KOPT-K1 (cell line): ENCODE data around the gene FAM131A.

Source experiments
- H3K27ac ChIP-seq: fragments of 200-600 bp; sonication (generic); 2 replicates; pipeline ENCODE4 v1.5.1; 2016; ENCODE audit warnings: antibody characterized with exemption, mild to moderate bottlenecking, low read depth, low read length; ENCODE audit not compliant: poor library complexity, severe bottlenecking
- H3K36me3 ChIP-seq: fragments of 200-600 bp; sonication (generic); 2 replicates; pipeline ENCODE4 v1.5.1; 2017; ENCODE audit warnings: antibody characterized with exemption, mild to moderate bottlenecking, low read length, moderate library complexity; ENCODE audit not compliant: insufficient read depth
- H3K9me3 ChIP-seq: fragments of 200-600 bp; sonication (generic); 2 replicates; pipeline ENCODE4 v1.5.1; 2017; ENCODE audit warnings: antibody characterized with exemption, low read length, mild to moderate bottlenecking; ENCODE audit not compliant: insufficient read depth, poor library complexity, severe bottlenecking

FAM131A gene

DNA sequence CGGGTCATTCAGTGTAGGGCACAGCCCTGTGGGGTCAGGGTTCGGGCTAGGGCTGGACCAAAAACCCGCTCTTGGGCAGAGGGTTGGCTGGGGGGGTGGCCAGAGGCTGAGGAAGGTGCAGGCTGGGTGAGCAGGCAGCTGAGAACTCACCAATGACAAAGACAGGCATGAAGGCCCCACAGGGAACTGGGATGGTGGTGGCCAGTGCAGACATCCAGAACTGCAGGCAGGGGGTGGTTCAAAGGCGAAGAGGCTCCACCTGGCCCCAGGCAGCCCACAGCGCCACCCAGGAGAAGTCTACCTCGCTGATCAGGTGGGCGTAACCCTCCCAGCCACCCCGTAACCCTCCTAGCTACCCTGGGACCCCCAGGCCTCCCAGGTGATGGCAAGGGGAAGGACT is 17.4 kb downstream of the FAM131A start:
- Histone ChIP-seq H3K36me3 (no peaks in the 10 kb centered on the region; the same call in 1 of the 2 replicates), H3K27ac (no peak overlapping the region), H3K9me3 (no peaks in the 10 kb centered on the region)

DNA sequence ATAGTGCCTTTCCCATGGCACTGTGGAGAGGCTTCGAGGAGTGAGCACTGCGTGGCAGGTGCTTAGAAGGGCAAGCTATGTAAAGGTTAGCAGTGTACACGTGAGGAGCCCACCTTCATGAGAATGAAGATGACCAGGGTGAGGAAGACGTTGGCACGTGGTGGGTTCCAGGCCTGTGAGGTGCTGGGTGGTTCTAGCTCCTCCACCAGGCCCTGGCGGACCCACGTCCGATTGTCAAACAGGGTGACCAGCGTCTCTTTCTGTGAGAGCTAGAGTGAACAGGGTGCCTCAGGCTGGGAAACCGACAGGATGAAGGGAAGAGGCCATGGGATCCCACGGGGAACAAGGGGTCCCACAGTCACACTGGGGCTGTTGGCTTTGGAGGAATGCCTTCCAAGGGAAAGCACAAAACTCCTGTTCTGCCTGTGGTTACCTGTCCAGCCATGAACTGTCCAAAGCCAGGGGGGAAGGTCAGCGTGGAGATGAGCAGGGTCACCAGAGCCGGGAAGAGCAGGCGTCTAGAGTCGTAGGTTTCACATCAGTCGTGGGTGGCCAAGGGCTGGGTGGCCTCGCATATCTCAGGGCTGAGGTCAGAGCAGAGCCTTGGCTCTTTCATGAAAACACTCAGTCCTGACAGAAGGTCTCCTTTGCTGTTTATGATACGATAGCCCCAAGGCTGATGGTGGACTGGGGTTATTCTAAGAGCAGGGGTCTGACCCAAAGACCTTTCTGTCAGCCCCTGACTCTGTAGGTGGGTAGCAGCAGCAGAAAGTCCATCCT is 18.1 kb downstream of the FAM131A start:
- Histone ChIP-seq H3K9me3 (no peaks in the 10 kb centered on the region), H3K36me3 (no peaks in the 10 kb centered on the region; the same call in 1 of the 2 replicates), H3K27ac (no peak overlapping the region)

DNA sequence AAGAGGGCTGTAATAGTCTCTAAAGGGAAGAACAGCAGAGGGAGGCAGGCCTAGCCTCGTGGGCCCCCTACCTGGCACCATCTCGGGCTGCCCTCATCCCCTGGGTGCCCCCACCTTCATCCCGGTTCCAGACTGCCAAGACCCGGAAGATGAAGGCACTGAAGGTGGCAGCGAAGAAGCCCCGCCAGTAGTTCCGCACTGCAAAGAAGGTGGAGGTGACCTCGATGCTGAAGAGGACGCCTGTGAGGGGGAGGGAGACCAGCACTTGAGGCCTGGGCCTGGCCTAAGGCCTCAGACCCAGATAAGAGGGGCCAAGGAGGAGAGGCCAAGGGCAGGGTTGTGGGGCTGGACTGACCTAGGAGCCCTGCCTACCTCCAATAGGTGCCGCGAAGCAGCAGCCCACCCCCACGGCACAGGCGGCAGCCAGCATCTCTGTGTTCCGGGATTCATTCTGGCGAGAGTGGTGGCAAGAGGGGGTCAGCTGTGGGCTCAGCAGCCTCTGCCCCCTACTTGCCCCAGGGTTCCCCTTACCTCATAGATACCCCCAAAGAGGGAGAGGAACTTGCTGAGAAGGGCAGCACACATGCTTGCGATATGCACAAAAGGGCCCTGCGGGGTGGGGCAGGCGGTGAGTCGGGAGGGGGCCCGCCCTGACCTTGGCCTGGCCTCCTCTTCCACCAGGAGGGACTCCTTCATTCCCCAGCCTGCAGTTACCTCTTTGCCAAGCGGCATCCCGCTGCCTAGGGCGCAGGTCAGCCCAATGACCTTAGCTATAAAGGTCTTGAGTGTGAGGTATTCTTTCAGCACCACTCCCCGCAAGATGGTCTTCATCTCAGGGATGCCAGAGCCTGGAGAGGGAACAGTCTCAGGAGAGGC is 20.1 kb downstream of the FAM131A start:
- Histone ChIP-seq H3K36me3 (no peaks in the 10 kb centered on the region; the same call in 1 of the 2 replicates), H3K27ac (no peak overlapping the region), H3K9me3 (no peaks in the 10 kb centered on the region)

GRCh38 chr3:184358124-184358767 is 20.8 kb downstream of the FAM131A start:
- no peaks in the 10 kb centered on the region; the same call in 1 of the 2 replicates for H3K36me3 ChIP-seq
- no peaks in the 10 kb centered on the region for H3K9me3 ChIP-seq
- no peak overlapping the region for H3K27ac ChIP-seq

GRCh38 chr3:184358921-184359350 is 21.5 kb downstream of the FAM131A start:
- Histone ChIP-seq H3K9me3 (no peaks in the 10 kb centered on the region), H3K36me3 (no peaks in the 10 kb centered on the region; the same call in 1 of the 2 replicates), H3K27ac (no peak overlapping the region)

- Histone ChIP-seq H3K27ac (no peak overlapping the region), H3K36me3 (peaks cover 2% of the 10 kb centered on the region)
These were observed 22.2 kb downstream of the FAM131A start for GRCh38 chr3:184359610-184360009.

GRCh38 chr3:184360070-184360928 is 22.9 kb downstream of the FAM131A start:
- Histone ChIP-seq H3K27ac (no peak overlapping the region), H3K9me3 (no peaks in the 10 kb centered on the region), H3K36me3 (peaks cover 8% of the 10 kb centered on the region)

More at GRCh38 chr3:184359610-184360009, 22.2 kb downstream of the FAM131A start:
- no peaks in the 10 kb centered on the region for H3K9me3 ChIP-seq

DNA sequence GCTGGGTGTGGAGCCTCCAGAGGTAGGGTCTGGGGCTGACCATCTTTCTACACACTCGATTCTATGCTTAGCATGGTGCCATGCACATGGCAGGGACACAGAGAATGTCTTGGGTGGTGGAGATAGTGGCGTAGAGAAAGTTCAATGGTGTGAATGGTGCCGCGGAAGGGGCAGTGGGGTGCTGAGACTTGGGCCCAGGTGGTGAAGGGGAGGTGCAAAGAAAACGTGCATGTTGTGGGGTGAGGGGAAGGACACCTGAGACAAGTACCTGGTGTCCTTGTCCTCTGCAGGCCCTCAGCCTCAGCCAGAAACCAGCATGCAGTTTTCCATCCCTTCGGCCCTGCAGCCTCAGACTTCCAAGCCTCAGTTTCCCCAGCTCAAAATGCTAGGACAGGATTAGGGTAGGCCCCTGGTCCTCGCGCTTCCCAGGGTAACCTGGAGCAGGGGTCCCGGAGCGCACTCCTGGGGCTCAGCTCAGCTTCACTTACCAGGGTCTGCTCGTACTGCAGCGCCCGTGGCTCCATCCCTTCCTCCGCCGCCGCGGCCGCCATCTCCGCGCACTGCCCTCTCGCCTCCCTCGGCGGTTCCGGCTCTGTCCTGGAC is 23.6 kb downstream of the FAM131A start:
- H3K36me3 ChIP-seq = peaks cover 13% of the 10 kb centered on the region
- no peaks in the 10 kb centered on the region for H3K9me3 ChIP-seq
- H3K27ac ChIP-seq = no peak overlapping the region

DNA sequence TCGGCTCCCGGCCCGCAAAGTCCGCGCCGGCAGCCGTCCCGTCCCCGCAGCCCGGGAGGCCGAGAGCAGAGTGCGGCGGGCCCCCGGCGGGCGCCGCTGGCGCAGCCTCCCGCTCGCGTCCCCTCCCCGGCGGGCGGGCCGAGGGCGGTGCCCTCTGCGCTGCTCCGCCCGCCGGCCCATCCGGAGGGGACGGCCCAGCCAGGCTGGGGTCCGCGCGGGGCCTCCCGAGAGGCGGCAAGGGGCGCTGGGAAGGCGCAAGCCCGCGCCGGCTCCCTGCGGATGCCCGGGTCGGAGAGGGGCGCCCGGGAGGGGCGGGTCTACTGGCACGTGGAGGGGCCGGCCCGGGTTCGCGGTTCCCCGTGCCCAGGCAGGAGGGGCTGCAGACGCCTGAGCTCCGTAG is 24.1 kb downstream of the FAM131A start, which contains the start of the genes CLCN2 and POLR2H:
CLCN2 (minus strand) TSS at position 74 of the 400 bp plus-strand sequence. CDS start 126 bp downstream, outside the sequence.
POLR2H (plus strand) TSS at position 179 of the 400 bp plus-strand sequence. CDS start 1,783 bp downstream, outside the sequence.
- Histone ChIP-seq H3K9me3 (no peaks in the 10 kb centered on the region), H3K27ac (peak within 1 kb of the TSS; percentile 82), H3K36me3 (peaks cover 18% of the 10 kb centered on the region)

- Histone ChIP-seq H3K36me3 (peaks cover 24% of the 10 kb centered on the region), H3K27ac (peak overlapping the region; percentile 82), H3K9me3 (no peaks in the 10 kb centered on the region)
These were observed 24.7 kb downstream of the FAM131A start for GRCh38 chr3:184361932-184362667.

DNA sequence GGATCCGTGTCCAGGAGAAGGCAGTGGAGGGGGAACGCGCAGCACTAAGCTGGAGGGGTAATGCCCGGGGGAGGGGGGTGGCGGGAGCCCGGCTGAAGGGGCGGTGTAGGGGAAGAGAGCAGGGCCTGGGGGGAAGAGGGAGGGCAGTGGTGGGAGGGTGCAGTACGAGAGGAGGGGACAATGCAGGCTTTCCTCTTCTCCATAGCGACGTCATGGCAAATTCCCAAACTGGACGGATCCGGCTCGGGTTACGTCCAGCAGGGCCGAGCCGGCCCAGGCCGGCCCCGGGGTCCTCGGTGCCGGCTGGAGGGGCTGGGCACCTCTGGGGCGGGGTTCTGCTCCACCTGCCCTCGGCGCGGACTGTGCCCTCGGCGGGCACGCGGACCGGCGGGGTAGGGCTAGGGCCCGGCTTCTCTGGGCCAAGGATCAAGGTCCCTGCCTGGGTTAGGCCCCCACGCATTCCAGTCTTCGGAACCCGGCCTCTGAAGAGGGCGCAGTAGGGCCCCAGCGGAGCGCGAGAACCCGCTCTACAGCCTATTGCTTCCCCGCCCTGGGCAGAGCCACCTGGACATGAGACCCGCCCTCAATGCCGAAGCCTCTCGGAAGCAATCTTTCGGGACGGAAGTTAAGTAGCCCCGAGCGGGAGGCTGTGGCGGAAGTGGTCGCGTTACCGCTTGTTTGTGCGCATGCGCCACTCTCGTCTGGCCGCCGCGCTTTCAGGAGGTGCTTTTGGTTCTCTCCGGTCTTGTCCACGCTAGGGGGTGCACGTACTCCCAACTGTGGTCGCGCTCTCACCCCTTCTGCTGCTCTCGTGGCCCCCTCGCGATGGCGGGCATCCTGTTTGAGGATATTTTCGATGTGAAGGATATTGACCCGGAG is 25.5 kb downstream of the FAM131A start:
- Histone ChIP-seq H3K36me3 (peaks cover 31% of the 10 kb centered on the region), H3K9me3 (no peaks in the 10 kb centered on the region), H3K27ac (peak overlapping the region; percentile 82)

GRCh38 chr3:184366619-184367289 is 29.4 kb downstream of the FAM131A start:
- peaks cover 50% of the 10 kb centered on the region for H3K36me3 ChIP-seq
- H3K27ac ChIP-seq = no peak overlapping the region
- no peaks in the 10 kb centered on the region for H3K9me3 ChIP-seq
